A549 (cell line): Measurements from ENCODE around the gene USP34.

Source experiments
- CBX2 ChIP-seq: fragments of 200-600 bp; sonication (generic); IDR thresholded peaks from 2 replicates; pipeline ENCODE4 v1.6.1; 2016; ENCODE audit warnings: low read depth, mild to moderate bottlenecking, borderline replicate concordance
- CTCF ChIP-seq: fragments of >200 bp; sonication (Bioruptor Twin); formaldehyde crosslinking; IDR thresholded peaks from 3 replicates; pipeline ENCODE4 v1.5.1; 2016
- EHMT2 ChIP-seq: fragments of 200-600 bp; sonication (generic); IDR thresholded peaks from 2 replicates; pipeline ENCODE4 v1.6.1; 2016; ENCODE audit warnings: antibody characterized with exemption, low read depth, mild to moderate bottlenecking, moderate library complexity
- EP300 ChIP-seq, 2 experiments: fragments of >200 bp; sonication (Bioruptor Twin); formaldehyde crosslinking; IDR thresholded peaks; 2 replicates in 1 of 2; 3 replicates in 1 of 2; pipeline ENCODE4 v1.6.1; 2016 to 2017
- GATA3 ChIP-seq: IDR thresholded peaks from 2 replicates; pipeline ENCODE4 v1.6.1; 2012; ENCODE audit warnings: borderline replicate concordance
- JUN ChIP-seq, 2 experiments: fragments of >200 bp; sonication (Bioruptor Twin); formaldehyde crosslinking; IDR thresholded peaks; 2 replicates in 1 of 2; 3 replicates in 1 of 2; pipeline ENCODE4 v1.6.1; 2016 to 2017
- PBX3 ChIP-seq: IDR thresholded peaks from 2 replicates; pipeline ENCODE4 v1.6.1; 2012
- POLR2A ChIP-seq: IDR thresholded peaks from 2 replicates; pipeline ENCODE4 v1.6.1; 2012; ENCODE audit warnings: mild to moderate bottlenecking, low read length
- RARB ChIP-seq: fragments of 250-450 bp; sonication (Bioruptor Pico); IDR thresholded peaks from 2 replicates; pipeline ENCODE4 v1.8.0; 2021; ENCODE audit warnings: mild to moderate bottlenecking, moderate library complexity
- ZNF302 ChIP-seq: fragments of 250-450 bp; sonication (Bioruptor Pico); IDR thresholded peaks from 2 replicates; pipeline ENCODE4 v1.9.0; 2021; ENCODE audit warnings: inconsistent platforms, mild to moderate bottlenecking, moderate library complexity
- TF ChIP-seq, protein P1 (sequence below): fragments of 200-600 bp; sonication (generic); IDR thresholded peaks from 2 replicates; pipeline ENCODE4 v1.6.1; 2016; ENCODE audit warnings: antibody characterized with exemption, mild to moderate bottlenecking, moderate library complexity
- TF ChIP-seq, protein P2 (sequence below): IDR thresholded peaks from 2 replicates; pipeline ENCODE4 v1.6.1; 2012; ENCODE audit warnings: low read depth, borderline replicate concordance

GRCh38 chr2:61222567-61222966 lies 248.3 kb downstream of the USP34 start:
- TF ChIP-seq, protein P1, sequence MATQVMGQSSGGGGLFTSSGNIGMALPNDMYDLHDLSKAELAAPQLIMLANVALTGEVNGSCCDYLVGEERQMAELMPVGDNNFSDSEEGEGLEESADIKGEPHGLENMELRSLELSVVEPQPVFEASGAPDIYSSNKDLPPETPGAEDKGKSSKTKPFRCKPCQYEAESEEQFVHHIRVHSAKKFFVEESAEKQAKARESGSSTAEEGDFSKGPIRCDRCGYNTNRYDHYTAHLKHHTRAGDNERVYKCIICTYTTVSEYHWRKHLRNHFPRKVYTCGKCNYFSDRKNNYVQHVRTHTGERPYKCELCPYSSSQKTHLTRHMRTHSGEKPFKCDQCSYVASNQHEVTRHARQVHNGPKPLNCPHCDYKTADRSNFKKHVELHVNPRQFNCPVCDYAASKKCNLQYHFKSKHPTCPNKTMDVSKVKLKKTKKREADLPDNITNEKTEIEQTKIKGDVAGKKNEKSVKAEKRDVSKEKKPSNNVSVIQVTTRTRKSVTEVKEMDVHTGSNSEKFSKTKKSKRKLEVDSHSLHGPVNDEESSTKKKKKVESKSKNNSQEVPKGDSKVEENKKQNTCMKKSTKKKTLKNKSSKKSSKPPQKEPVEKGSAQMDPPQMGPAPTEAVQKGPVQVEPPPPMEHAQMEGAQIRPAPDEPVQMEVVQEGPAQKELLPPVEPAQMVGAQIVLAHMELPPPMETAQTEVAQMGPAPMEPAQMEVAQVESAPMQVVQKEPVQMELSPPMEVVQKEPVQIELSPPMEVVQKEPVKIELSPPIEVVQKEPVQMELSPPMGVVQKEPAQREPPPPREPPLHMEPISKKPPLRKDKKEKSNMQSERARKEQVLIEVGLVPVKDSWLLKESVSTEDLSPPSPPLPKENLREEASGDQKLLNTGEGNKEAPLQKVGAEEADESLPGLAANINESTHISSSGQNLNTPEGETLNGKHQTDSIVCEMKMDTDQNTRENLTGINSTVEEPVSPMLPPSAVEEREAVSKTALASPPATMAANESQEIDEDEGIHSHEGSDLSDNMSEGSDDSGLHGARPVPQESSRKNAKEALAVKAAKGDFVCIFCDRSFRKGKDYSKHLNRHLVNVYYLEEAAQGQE: no peak
- TF ChIP-seq POLR2A: no peak
- no peak for TF ChIP-seq JUN (IDR thresholded peaks at IDR 0.05)
- no peak for TF ChIP-seq CTCF
- no peak for TF ChIP-seq GATA3
- TF ChIP-seq ZNF302 (CRISPR knock-in tag): no peak
- no peak for TF ChIP-seq EP300 (IDR thresholded peaks at IDR 0.05)
- TF ChIP-seq, protein P2, sequence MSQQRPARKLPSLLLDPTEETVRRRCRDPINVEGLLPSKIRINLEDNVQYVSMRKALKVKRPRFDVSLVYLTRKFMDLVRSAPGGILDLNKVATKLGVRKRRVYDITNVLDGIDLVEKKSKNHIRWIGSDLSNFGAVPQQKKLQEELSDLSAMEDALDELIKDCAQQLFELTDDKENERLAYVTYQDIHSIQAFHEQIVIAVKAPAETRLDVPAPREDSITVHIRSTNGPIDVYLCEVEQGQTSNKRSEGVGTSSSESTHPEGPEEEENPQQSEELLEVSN: no peak
- no peak for TF ChIP-seq PBX3
- TF ChIP-seq RARB (CRISPR knock-in tag): no peak
- no peak for TF ChIP-seq CBX2
- no peak for TF ChIP-seq EHMT2
